ENCODE results near the gene OTUB1. TPM values are rescaled to one million over a fixed set of nuclear protein-coding genes. Genes with fewer than 3 reads are reported as not detected.

The OTUB1 gene
- total RNA-seq, 4 donors from 2014 or later: 57.7 to 70.5 (median 65.4) TPM

GRCh38 chr11:64023712-64024710, 37.8 kb downstream of the OTUB1 start:
- no peaks in the 10 kb centered on the region for H3K36me3 ChIP-seq
- H3K27me3 ChIP-seq: peaks cover 0 to 12% (median 0%) of the 10 kb centered on the region in 4 donors
- H3K9me3 ChIP-seq: no peaks in the 10 kb centered on the region
- DNase-seq (ENCODE audit: extremely low spot score): no peak
- peaks cover 9 to 12% (median 12%) of the 10 kb centered on the region in 4 donors for H3K4me1 ChIP-seq
- intact Hi-C loops (cut with DNase I): no loop called here
- no peak overlapping the region for H3K27ac ChIP-seq (replicated peaks in 1 of 4)
- 87% methylated on average over 20 of the region's 20 CpGs for WGBS
- TF ChIP-seq CTCF (IDR thresholded peaks at IDR 0.05) (no peak), EP300 (IDR thresholded peaks at IDR 0.05) (no peak), POLR2A (IDR thresholded peaks at IDR 0.05; ENCODE audit: low read depth) (no peak), POLR2AphosphoS5 (IDR thresholded peaks at IDR 0.05) (no peak)
- H3K4me3 ChIP-seq: no peak overlapping the region

GRCh38 chr11:64025205-64025604, 39.0 kb downstream of the OTUB1 start:
- Histone ChIP-seq H3K36me3 (no peaks in the 10 kb centered on the region), H3K9me3 (no peaks in the 10 kb centered on the region), H3K27ac (replicated peaks in 1 of 4) (no peak overlapping the region), H3K27me3 (peaks cover 0 to 17% (median 0%) of the 10 kb centered on the region in 4 donors), H3K4me1 (peaks cover 5 to 12% (median 10%) of the 10 kb centered on the region in 4 donors), H3K4me3 (no peak overlapping the region)
- no peak for DNase-seq (ENCODE audit: extremely low spot score)
- intact Hi-C loops (cut with DNase I): no loop called here
- no peak for TF ChIP-seq CTCF (IDR thresholded peaks at IDR 0.05)
- 84% methylated on average over 4 of the region's 4 CpGs for WGBS

- Histone ChIP-seq H3K4me1 (peaks cover 5 to 12% (median 10%) of the 10 kb centered on the region in 4 donors), H3K9me3 (no peaks in the 10 kb centered on the region), H3K36me3 (no peaks in the 10 kb centered on the region), H3K4me3 (no peak overlapping the region), H3K27me3 (peaks cover 0 to 18% (median 0%) of the 10 kb centered on the region in 4 donors), H3K27ac (replicated peaks in 1 of 4) (no peak overlapping the region)
- no peak for DNase-seq (ENCODE audit: extremely low spot score)
- WGBS: 91% methylated on average over 7 of the region's 7 CpGs
- TF ChIP-seq CTCF (IDR thresholded peaks at IDR 0.05) (no peak), POLR2A (IDR thresholded peaks at IDR 0.05; ENCODE audit: low read depth) (no peak), POLR2AphosphoS5 (IDR thresholded peaks at IDR 0.05) (no peak)
- intact Hi-C loops (cut with DNase I): no loop called here
Observed at GRCh38 chr11:64026575-64027205, 40.5 kb downstream of the OTUB1 start.

- Histone ChIP-seq H3K9me3 (no peaks in the 10 kb centered on the region), H3K4me3 (peak overlapping the region in 1 of 4 donors; percentile 23), H3K27me3 (peaks cover 0 to 30% (median 0%) of the 10 kb centered on the region in 4 donors), H3K36me3 (no peaks in the 10 kb centered on the region), H3K27ac (replicated peaks in 1 of 4) (no peak overlapping the region), H3K4me1 (peaks cover 5 to 12% (median 10%) of the 10 kb centered on the region in 4 donors)
- no peak for TF ChIP-seq POLR2AphosphoS5 (IDR thresholded peaks at IDR 0.05)
- no peak for TF ChIP-seq CTCF (IDR thresholded peaks at IDR 0.05)
- no peak for TF ChIP-seq POLR2A (IDR thresholded peaks at IDR 0.05; ENCODE audit: low read depth)
- no peak for TF ChIP-seq EP300 (IDR thresholded peaks at IDR 0.05)
- no peak for DNase-seq (ENCODE audit: extremely low spot score)
- intact Hi-C loops (cut with DNase I): no loop called here
- 61% methylated on average over 15 of the region's 20 CpGs for WGBS
Observed at GRCh38 chr11:64027651-64028397, 41.6 kb downstream of the OTUB1 start.

Measured in esophagus muscularis mucosa (tissue), 4 donors.